ENCODE measurements around the gene TUBGCP4.

Gene TUBGCP4

GRCh38 chr15:43370975-43371974, at the start of gene TUBGCP4, which contains the start of gene ZSCAN29:
Gene TUBGCP4 (plus strand): TSS chr15:43371101. CDS start chr15:43371355, 254 bp downstream.
Gene ZSCAN29 (minus strand): TSS chr15:43371043. CDS start chr15:43369913, 1,130 bp downstream.
- peak within 1 kb of the TSS; percentile 85 for H3K27ac ChIP-seq (ENCODE audit: low read depth, low read length)
- H3K27me3 ChIP-seq (ENCODE audit: control insufficient read depth, insufficient read depth, low read length): no peaks in the 10 kb centered on the region
- H3K9me3 ChIP-seq (ENCODE audit: control insufficient read depth, insufficient read depth, low read length): no peaks in the 10 kb centered on the region
- H3K9ac ChIP-seq (ENCODE audit: low read depth, low read length): peak within 1 kb of the TSS; percentile 84
- peak within 1 kb of the TSS; percentile 97 for H3K4me3 ChIP-seq (ENCODE audit: low read depth, low read length)
- peaks cover 26% of the 10 kb centered on the region for H3K36me3 ChIP-seq (ENCODE audit: control insufficient read depth, insufficient read depth, low read length)
- H3K4me1 ChIP-seq (ENCODE audit: control insufficient read depth, insufficient read depth, low read length): no peaks in the 10 kb centered on the region

- peaks cover 8% of the 10 kb centered on the region for H3K4me1 ChIP-seq (ENCODE audit: control insufficient read depth, insufficient read depth, low read length)
- peaks cover 8% of the 10 kb centered on the region for H3K36me3 ChIP-seq (ENCODE audit: control insufficient read depth, insufficient read depth, low read length)
- H3K27ac ChIP-seq (ENCODE audit: low read depth, low read length): no peak overlapping the region
- no peaks in the 10 kb centered on the region for H3K27me3 ChIP-seq (ENCODE audit: control insufficient read depth, insufficient read depth, low read length)
- H3K4me3 ChIP-seq (ENCODE audit: low read depth, low read length): no peak overlapping the region
- no peak overlapping the region for H3K9ac ChIP-seq (ENCODE audit: low read depth, low read length)
- H3K9me3 ChIP-seq (ENCODE audit: control insufficient read depth, insufficient read depth, low read length): no peaks in the 10 kb centered on the region
Observed at GRCh38 chr15:43325039-43325684, 45.7 kb upstream of the TUBGCP4 start.

GRCh38 chr15:43329217-43329959, 41.5 kb upstream of the TUBGCP4 start:
- H3K27ac ChIP-seq (ENCODE audit: low read depth, low read length): peak overlapping the region; percentile 96
- H3K4me3 ChIP-seq (ENCODE audit: low read depth, low read length): peak overlapping the region; percentile 72
- peaks cover 8% of the 10 kb centered on the region for H3K4me1 ChIP-seq (ENCODE audit: control insufficient read depth, insufficient read depth, low read length)
- peaks cover 15% of the 10 kb centered on the region for H3K36me3 ChIP-seq (ENCODE audit: control insufficient read depth, insufficient read depth, low read length)
- H3K27me3 ChIP-seq (ENCODE audit: control insufficient read depth, insufficient read depth, low read length): no peaks in the 10 kb centered on the region
- peak overlapping the region; percentile 92 for H3K9ac ChIP-seq (ENCODE audit: low read depth, low read length)
- no peaks in the 10 kb centered on the region for H3K9me3 ChIP-seq (ENCODE audit: control insufficient read depth, insufficient read depth, low read length)

GRCh38 chr15:43329960-43330779, 40.7 kb upstream of the TUBGCP4 start, which contains the start of gene LCMT2:
Gene LCMT2 (minus strand): TSS chr15:43330573. CDS start chr15:43330489, 84 bp downstream.
- Histone ChIP-seq H3K9me3 (ENCODE audit: control insufficient read depth, insufficient read depth, low read length) (no peaks in the 10 kb centered on the region), H3K4me3 (ENCODE audit: low read depth, low read length) (peak within 1 kb of the TSS; percentile 72), H3K9ac (ENCODE audit: low read depth, low read length) (peak within 1 kb of the TSS; percentile 92), H3K27ac (ENCODE audit: low read depth, low read length) (peak within 1 kb of the TSS; percentile 96), H3K27me3 (ENCODE audit: control insufficient read depth, insufficient read depth, low read length) (no peaks in the 10 kb centered on the region), H3K36me3 (ENCODE audit: control insufficient read depth, insufficient read depth, low read length) (peaks cover 15% of the 10 kb centered on the region), H3K4me1 (ENCODE audit: control insufficient read depth, insufficient read depth, low read length) (peaks cover 8% of the 10 kb centered on the region)

DNA sequence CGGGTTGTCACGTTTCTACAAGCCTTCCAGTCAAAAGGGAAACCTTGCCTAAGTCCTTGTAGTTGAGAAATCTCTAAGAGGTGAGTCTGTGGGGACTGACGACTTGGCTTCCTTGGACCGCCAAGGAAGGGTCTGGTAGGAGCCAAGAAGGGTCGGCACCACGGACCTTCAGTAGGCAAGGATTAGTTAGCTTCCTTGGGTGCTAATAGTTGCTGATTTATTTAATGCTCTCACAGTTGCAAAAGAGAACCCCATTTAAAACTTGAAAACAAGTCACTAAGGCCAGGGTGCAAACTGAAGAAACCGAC, 40.2 kb upstream of the TUBGCP4 start:
- Histone ChIP-seq H3K36me3 (ENCODE audit: control insufficient read depth, insufficient read depth, low read length) (peaks cover 20% of the 10 kb centered on the region), H3K27me3 (ENCODE audit: control insufficient read depth, insufficient read depth, low read length) (no peaks in the 10 kb centered on the region)

DNA sequence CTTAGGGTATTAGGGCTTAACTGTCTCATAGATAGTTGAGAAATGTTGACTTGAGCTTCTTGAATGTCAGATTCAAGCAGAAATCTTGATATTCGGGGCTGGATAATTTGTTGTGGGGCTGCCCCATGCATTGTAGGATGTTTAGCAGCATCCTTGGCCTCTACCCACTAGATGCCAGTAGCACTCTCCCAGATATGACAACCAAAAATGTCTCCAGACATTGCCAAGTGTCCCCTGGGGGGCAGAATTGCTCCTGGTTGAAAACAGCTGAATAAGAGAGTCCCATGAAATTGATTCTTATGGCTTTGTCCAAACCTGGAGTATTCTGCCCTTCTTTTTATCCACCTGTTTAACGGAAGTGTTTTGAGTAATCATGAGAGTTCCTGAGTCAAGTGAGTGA, 24.6 kb upstream of the TUBGCP4 start:
- no peak overlapping the region for H3K4me3 ChIP-seq (ENCODE audit: low read depth, low read length)
- H3K4me1 ChIP-seq (ENCODE audit: control insufficient read depth, insufficient read depth, low read length): no peaks in the 10 kb centered on the region
- no peak overlapping the region for H3K27ac ChIP-seq (ENCODE audit: low read depth, low read length)
- H3K9me3 ChIP-seq (ENCODE audit: control insufficient read depth, insufficient read depth, low read length): no peaks in the 10 kb centered on the region
- no peaks in the 10 kb centered on the region for H3K27me3 ChIP-seq (ENCODE audit: control insufficient read depth, insufficient read depth, low read length)
- H3K9ac ChIP-seq (ENCODE audit: low read depth, low read length): no peak overlapping the region
- peaks cover 61% of the 10 kb centered on the region for H3K36me3 ChIP-seq (ENCODE audit: control insufficient read depth, insufficient read depth, low read length)

More for the DNA sequence above, 40.2 kb upstream of the TUBGCP4 start:
- H3K27ac ChIP-seq (ENCODE audit: low read depth, low read length): peak overlapping the region; percentile 96
- H3K9me3 ChIP-seq (ENCODE audit: control insufficient read depth, insufficient read depth, low read length): no peaks in the 10 kb centered on the region
- H3K9ac ChIP-seq (ENCODE audit: low read depth, low read length): peak overlapping the region; percentile 92
- peaks cover 8% of the 10 kb centered on the region for H3K4me1 ChIP-seq (ENCODE audit: control insufficient read depth, insufficient read depth, low read length)
- peak overlapping the region; percentile 72 for H3K4me3 ChIP-seq (ENCODE audit: low read depth, low read length)

DNA sequence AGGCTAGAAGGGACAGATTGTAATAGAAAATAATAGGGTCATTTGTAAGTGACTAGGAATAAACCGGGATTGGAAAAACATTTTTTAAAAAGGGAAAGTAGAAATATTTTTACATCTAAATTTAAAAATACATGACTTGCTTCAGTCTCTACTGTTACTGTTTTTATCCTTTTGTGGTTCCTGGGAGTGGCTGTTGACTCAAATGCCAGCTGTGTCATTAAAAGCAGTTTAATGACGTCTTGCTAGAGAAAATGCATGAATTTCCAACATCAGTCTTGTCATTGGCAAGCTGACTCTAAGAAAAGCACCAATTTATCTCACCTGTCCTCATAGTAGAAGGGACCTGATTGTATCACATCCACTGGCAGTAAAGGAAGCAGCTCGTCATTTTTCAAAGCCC, 23.8 kb upstream of the TUBGCP4 start:
- peaks cover 69% of the 10 kb centered on the region for H3K36me3 ChIP-seq (ENCODE audit: control insufficient read depth, insufficient read depth, low read length)
- H3K27ac ChIP-seq (ENCODE audit: low read depth, low read length): no peak overlapping the region
- no peak overlapping the region for H3K4me3 ChIP-seq (ENCODE audit: low read depth, low read length)
- no peaks in the 10 kb centered on the region for H3K4me1 ChIP-seq (ENCODE audit: control insufficient read depth, insufficient read depth, low read length)
- no peaks in the 10 kb centered on the region for H3K9me3 ChIP-seq (ENCODE audit: control insufficient read depth, insufficient read depth, low read length)
- H3K9ac ChIP-seq (ENCODE audit: low read depth, low read length): no peak overlapping the region
- no peaks in the 10 kb centered on the region for H3K27me3 ChIP-seq (ENCODE audit: control insufficient read depth, insufficient read depth, low read length)

DNA sequence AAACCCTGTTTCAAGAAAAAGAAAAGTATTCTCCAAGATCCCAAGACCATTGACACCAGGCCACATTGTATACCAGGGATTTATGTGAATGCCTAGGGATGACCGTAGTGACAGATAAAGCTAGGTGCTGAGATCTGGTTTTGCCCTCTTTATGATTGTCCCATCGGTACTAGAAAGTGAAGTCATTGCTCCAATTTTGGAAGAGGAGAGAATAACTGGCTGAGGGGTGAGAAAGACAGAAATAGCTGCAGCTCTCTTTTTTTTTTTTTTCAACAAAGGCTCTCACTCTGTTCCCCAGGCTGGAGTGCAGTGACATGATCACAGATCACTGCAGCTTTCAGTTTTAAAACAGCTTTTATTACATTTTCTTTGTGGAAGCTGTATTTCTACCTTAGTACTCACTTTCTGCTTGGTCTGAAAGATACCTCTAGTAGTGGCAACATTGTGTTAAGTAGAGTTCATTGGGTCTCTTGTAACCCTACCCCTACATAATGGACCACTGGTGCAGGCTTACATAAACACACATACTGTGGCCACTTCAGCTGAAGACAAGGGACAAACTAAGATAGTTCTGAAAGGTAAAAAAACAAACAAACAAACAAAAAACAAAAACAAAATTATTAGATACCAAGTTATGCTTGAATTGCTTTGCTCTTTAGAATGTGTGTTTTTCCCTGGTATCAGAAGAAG, 18.1 kb upstream of the TUBGCP4 start:
- H3K27me3 ChIP-seq (ENCODE audit: control insufficient read depth, insufficient read depth, low read length): no peaks in the 10 kb centered on the region
- H3K4me1 ChIP-seq (ENCODE audit: control insufficient read depth, insufficient read depth, low read length): no peaks in the 10 kb centered on the region
- H3K36me3 ChIP-seq (ENCODE audit: control insufficient read depth, insufficient read depth, low read length): peaks cover 32% of the 10 kb centered on the region
- H3K4me3 ChIP-seq (ENCODE audit: low read depth, low read length): no peak overlapping the region
- H3K9me3 ChIP-seq (ENCODE audit: control insufficient read depth, insufficient read depth, low read length): no peaks in the 10 kb centered on the region
- no peak overlapping the region for H3K27ac ChIP-seq (ENCODE audit: low read depth, low read length)
- no peak overlapping the region for H3K9ac ChIP-seq (ENCODE audit: low read depth, low read length)

- Histone ChIP-seq H3K4me1 (ENCODE audit: control insufficient read depth, insufficient read depth, low read length) (no peaks in the 10 kb centered on the region), H3K27me3 (ENCODE audit: control insufficient read depth, insufficient read depth, low read length) (no peaks in the 10 kb centered on the region), H3K27ac (ENCODE audit: low read depth, low read length) (no peak overlapping the region), H3K9ac (ENCODE audit: low read depth, low read length) (no peak overlapping the region), H3K4me3 (ENCODE audit: low read depth, low read length) (no peak overlapping the region), H3K9me3 (ENCODE audit: control insufficient read depth, insufficient read depth, low read length) (peaks cover 25% of the 10 kb centered on the region), H3K36me3 (ENCODE audit: control insufficient read depth, insufficient read depth, low read length) (peaks cover 74% of the 10 kb centered on the region)
Observed at GRCh38 chr15:43360821-43361220, 10.1 kb upstream of the TUBGCP4 start.
